SK-N-SH (cell line): Measurements from ENCODE around the gene CENPV. TPM values are rescaled to one million over a fixed set of nuclear protein-coding genes. Genes with fewer than 3 reads are reported as not detected.
"Not testable (repeated sequence)": the region's sequence is repeated elsewhere in the genome, so short reads cannot be mapped to it uniquely, and the experiment has no call there.

Source experiments
- CTCF ChIA-PET: fragments of 300-600, 350-600 bp; formaldehyde crosslinking; extraction: SDS; loops from one replicate; lab custom pipeline; 2021; lab: Yijun Ruan, JAX
- POLR2A ChIA-PET: fragments of 350-600 bp; sonication (Branson Sonifier 250); formaldehyde crosslinking; extraction: SDS; loops from one replicate; lab custom pipeline; 2020; ENCODE audit warnings: antibody characterized with exemption, inconsistent platforms; lab: Yijun Ruan, JAX
- DNase-seq: peaks from one replicate; pipeline ENCODE4 v3.0.0; 2012
- H2AFZ ChIP-seq: fragments of 200-600 bp; sonication (generic); 2 replicates; pipeline ENCODE4 v1.8.1; 2016; ENCODE audit warnings: antibody characterized with exemption, mild to moderate bottlenecking, low read depth
- H3F3A ChIP-seq: fragments of 200-600 bp; sonication (generic); replicated peaks from 2 replicates; pipeline ENCODE3; 2016; ENCODE audit warnings: antibody characterized with exemption, mild to moderate bottlenecking; ENCODE audit not compliant: insufficient read depth
- H3K27ac ChIP-seq, 2 experiments: fragments of 200-500 bp in 1 of 2; fragments of 200-600 bp in 1 of 2; sonication (Bioruptor generic) in 1 of 2; sonication (generic), shearing (Covaris generic) in 1 of 2; 2 replicates each; pipeline versions ENCODE4 v1.5.1 to v1.6.1; 2014 to 2016; ENCODE audit warnings: low read depth in 2 of 2, inconsistent platforms in 1 of 2, low read length in 1 of 2, mild to moderate bottlenecking in 1 of 2, mixed read lengths in 1 of 2
- H3K27me3 ChIP-seq: fragments of 200-600 bp; sonication (generic), shearing (Covaris generic); 2 replicates; pipeline ENCODE4 v1.6.1; 2016; ENCODE audit warnings: mixed run types; ENCODE audit not compliant: insufficient read depth
- H3K36me3 ChIP-seq, 2 experiments: fragments of 200-500 bp in 1 of 2; fragments of 200-600 bp in 1 of 2; sonication (Bioruptor generic) in 1 of 2; sonication (generic) in 1 of 2; replicated peaks in 1 of 2; 2 replicates each; pipeline versions ENCODE3 to v1.5.1; 2014 to 2016; ENCODE audit warnings: low read length in 1 of 2, mild to moderate bottlenecking in 1 of 2; ENCODE audit not compliant: insufficient read depth in 2 of 2, control insufficient read depth in 1 of 2
- H3K4me1 ChIP-seq, 2 experiments: fragments of 200-500 bp in 1 of 2; fragments of 200-600 bp in 1 of 2; sonication (Bioruptor generic) in 1 of 2; sonication (generic), shearing (Covaris generic) in 1 of 2; 2 replicates each; pipeline versions ENCODE4 v1.5.1 to v1.6.1; 2014 to 2016; ENCODE audit warnings: low read depth in 1 of 2, low read length in 1 of 2, mixed run types in 1 of 2; ENCODE audit not compliant: insufficient read depth in 2 of 2, control insufficient read depth in 1 of 2
- H3K4me2 ChIP-seq: fragments of 200-600 bp; sonication (generic), shearing (Covaris generic); 2 replicates; pipeline ENCODE4 v1.6.1; 2017; ENCODE audit warnings: mixed run types
- H3K4me3 ChIP-seq, 2 experiments: fragments of 200-500 bp in 1 of 2; fragments of 200-600 bp in 1 of 2; sonication (Bioruptor generic) in 1 of 2; sonication (generic), shearing (Covaris generic) in 1 of 2; 2 replicates each; pipeline versions ENCODE4 v1.5.1 to v1.8.1; 2014 to 2016; ENCODE audit warnings: low read depth in 2 of 2, inconsistent platforms in 1 of 2, low read length in 1 of 2, mild to moderate bottlenecking in 1 of 2, mixed read lengths in 1 of 2, moderate library complexity in 1 of 2
- H3K79me2 ChIP-seq: fragments of 200-600 bp; sonication (generic); 2 replicates; pipeline ENCODE4 v1.8.1; 2017; ENCODE audit warnings: mild to moderate bottlenecking; ENCODE audit not compliant: insufficient read depth
- H3K9ac ChIP-seq: fragments of 200-600 bp; sonication (generic); 2 replicates; pipeline ENCODE4 v1.6.1; 2017; ENCODE audit warnings: mixed run types
- H3K9me2 ChIP-seq: fragments of 200-600 bp; sonication (generic); 2 replicates; pipeline ENCODE4 v1.6.1; 2017; ENCODE audit warnings: mixed run types
- H3K9me3 ChIP-seq: fragments of 200-600 bp; sonication (generic); 2 replicates; pipeline ENCODE4 v1.6.1; 2017; ENCODE audit warnings: mixed run types, mild to moderate bottlenecking, moderate library complexity
- H4K20me1 ChIP-seq: fragments of 200-600 bp; sonication (generic); 2 replicates; pipeline ENCODE4 v1.6.1; 2017; ENCODE audit warnings: mild to moderate bottlenecking, mixed run types; ENCODE audit not compliant: insufficient read depth
- ELF1 ChIP-seq: IDR thresholded peaks from 2 replicates; pipeline ENCODE4 v1.4.0; 2012
- EP300 ChIP-seq, 2 experiments: IDR thresholded peaks; 2 replicates each; pipeline versions ENCODE4 v1.4.0 to v1.6.1; 2012; ENCODE audit warnings: borderline replicate concordance in 1 of 2, low read depth in 1 of 2, low read length in 1 of 2
- EZH2phosphoT487 ChIP-seq: fragments of 200-600 bp; sonication (generic); IDR thresholded peaks from 2 replicates; pipeline ENCODE4 v1.6.1; 2017; ENCODE audit warnings: low read depth, mixed run types, mild to moderate bottlenecking, antibody characterized with exemption, moderate library complexity, borderline replicate concordance
- FOXM1 ChIP-seq: IDR thresholded peaks from 2 replicates; pipeline ENCODE4 v1.4.0; 2012; ENCODE audit warnings: low read depth, mild to moderate bottlenecking
- GABPA ChIP-seq: IDR thresholded peaks from 2 replicates; pipeline ENCODE4 v1.4.0; 2012; ENCODE audit warnings: low read depth, mild to moderate bottlenecking
- GATA2 ChIP-seq: sonication (generic); formaldehyde crosslinking; IDR thresholded peaks from 2 replicates; pipeline ENCODE4 v1.5.0; 2020; ENCODE audit warnings: mild to moderate bottlenecking, missing genetic modification reagents
- MAX ChIP-seq: IDR thresholded peaks from 2 replicates; pipeline ENCODE4 v1.4.0; 2012; ENCODE audit warnings: low read depth
- RCOR1 ChIP-seq: fragments of 150-350 bp; IDR thresholded peaks from 2 replicates; pipeline ENCODE4 v1.6.1; 2017; ENCODE audit warnings: antibody characterized with exemption, low read length
- TAF1 ChIP-seq: IDR thresholded peaks from 2 replicates; pipeline ENCODE4 v1.6.1; 2012; ENCODE audit warnings: low read depth, mild to moderate bottlenecking, low read length, moderate library complexity, borderline replicate concordance
- TEAD4 ChIP-seq: IDR thresholded peaks from 2 replicates; pipeline ENCODE4 v1.4.0; 2012; ENCODE audit warnings: mild to moderate bottlenecking, borderline replicate concordance; ENCODE audit not compliant: insufficient read depth
- USF2 ChIP-seq: fragments of 150-350 bp; IDR thresholded peaks from 2 replicates; pipeline ENCODE4 v1.6.1; 2017; ENCODE audit warnings: antibody characterized with exemption, low read length, low read depth, borderline replicate concordance
- YY1 ChIP-seq: IDR thresholded peaks from 2 replicates; pipeline ENCODE4 v1.4.0; 2012; ENCODE audit warnings: low read depth, mild to moderate bottlenecking
- WGBS: methylation state at CpG from one replicate; pipeline ENCODE4 v1.1.6; 2017; ENCODE audit warnings: low lambda C conversion rate; 5-methylcytosine and 5-hydroxymethylcytosine counted together
- polyA plus RNA-seq, 3 experiments: library from polyadenylated mRNA; depleted of rRNA; stranded (reverse); fragments of >200 nt; gene quantifications; 2 replicates each; pipeline ENCODE4 v1.2.3, GENCODE V29; 2012

CENPV gene
- polyA plus RNA-seq, 1 of the 3 experiments (the other 2 are of a cell fraction) = 92.3 TPM

- CTCF ChIA-PET = interaction anchor here (1.3 kb wide), 1 partner anchor 9 kb away, joined by 6 read pairs; no protein-coding TSS in a partner anchor
- Histone ChIP-seq H3K79me2 (no peaks in the 10 kb centered on the region), H3K27ac (no peak overlapping the region), H3K4me2 (no peak overlapping the region), H3K9me2 (no peaks in the 10 kb centered on the region), H3K27me3 (no peaks in the 10 kb centered on the region), H4K20me1 (no peaks in the 10 kb centered on the region), H3F3A (no peaks in the 10 kb centered on the region), H3K4me1 (no peaks in the 10 kb centered on the region), H2AFZ (no peak overlapping the region), H3K9ac (no peak overlapping the region), H3K36me3 (no peaks in the 10 kb centered on the region), H3K4me3 (no peak overlapping the region), H3K9me3 (no peaks in the 10 kb centered on the region)
- DNase-seq = no peak
- POLR2A ChIA-PET = interaction anchor here (0.7 kb wide), 1 partner anchor 1363 kb away, joined by 3 read pairs; no protein-coding TSS in a partner anchor
- 84% methylated on average over 7 of the region's 7 CpGs for WGBS
- TF ChIP-seq YY1 (no peak), EZH2phosphoT487 (no peak), USF2 (no peak), ELF1 (no peak), EP300 (IDR thresholded peaks at IDR 0.05; ENCODE audit: borderline replicate concordance in 1 of 2, low read depth in 1 of 2, low read length in 1 of 2) (no peak), GABPA (no peak), GATA2 (CRISPR knock-in tag) (no peak), MAX (no peak), RCOR1 (no peak), TEAD4 (no peak), TAF1 (no peak), FOXM1 (no peak)
Observed at GRCh38 chr17:16313139-16314090, 39.9 kb downstream of the CENPV start.

- H3K4me1 ChIP-seq, H3K27ac ChIP-seq, H3K9me3 ChIP-seq, H3K9me2 ChIP-seq, H2AFZ ChIP-seq, H3F3A ChIP-seq, DNase-seq, H3K36me3 ChIP-seq, POLR2A ChIA-PET, H4K20me1 ChIP-seq, H3K27me3 ChIP-seq, H3K4me2 ChIP-seq, H3K9ac ChIP-seq, CTCF ChIA-PET, H3K79me2 ChIP-seq, H3K4me3 ChIP-seq: not testable (repeated sequence)
- WGBS = 40% methylated on average over 1 of the region's 34 CpGs
Observed at GRCh38 chr17:16312061-16312460, 41.2 kb downstream of the CENPV start.
